Measurements from ENCODE around the gene ABCC9. TPM values are rescaled to one million over a fixed set of nuclear protein-coding genes. Genes with fewer than 3 reads are reported as not detected.

Gene ABCC9
- total RNA-seq, 2 donors from 2014 or later, result 0.69 to 5.0 TPM

DNA sequence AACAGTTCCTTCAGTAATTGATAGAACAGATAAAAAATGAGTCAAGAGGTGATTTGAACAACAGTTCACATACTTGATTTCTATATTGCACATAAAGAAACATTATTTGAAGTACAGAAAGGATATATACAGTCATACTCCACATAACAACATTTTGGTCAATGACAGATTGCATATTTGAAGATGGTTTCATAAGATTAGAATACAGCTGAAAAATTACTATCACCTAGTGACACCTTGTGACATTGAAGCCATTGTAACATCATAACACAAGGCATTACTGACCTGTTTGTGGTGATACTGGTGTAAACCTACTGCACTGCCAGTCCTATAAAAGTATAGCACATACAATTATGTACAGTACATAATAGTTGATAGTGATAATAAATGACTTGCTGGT, 43.1 kb upstream of the ABCC9 start:
- no peaks in the 10 kb centered on the region for H3K27me3 ChIP-seq
- no peaks in the 10 kb centered on the region for H3K9me3 ChIP-seq
- no peak overlapping the region for H3K4me3 ChIP-seq
- H3K4me1 ChIP-seq, result no peaks in the 10 kb centered on the region
- no peak overlapping the region for H3K27ac ChIP-seq
- no peak for DNase-seq
- intact Hi-C loops (cut with DNase I), result no loop called here
- TF ChIP-seq CTCF (IDR thresholded peaks at IDR 0.05), result no peak
- no peak overlapping the region for H3K9ac ChIP-seq (ENCODE audit: low read depth in 2 of 2, low read length in 2 of 2)
- H3K36me3 ChIP-seq, result no peaks in the 10 kb centered on the region

- Histone ChIP-seq H3K9ac (ENCODE audit: low read depth in 2 of 2, low read length in 2 of 2) (no peak overlapping the region), H3K4me1 (no peaks in the 10 kb centered on the region), H3K9me3 (no peaks in the 10 kb centered on the region), H3K4me3 (no peak overlapping the region), H3K27me3 (no peaks in the 10 kb centered on the region), H3K36me3 (no peaks in the 10 kb centered on the region), H3K27ac (no peak overlapping the region)
- DNase-seq, result no peak
- intact Hi-C loops (cut with DNase I), result no loop called here
- no peak for TF ChIP-seq CTCF (IDR thresholded peaks at IDR 0.05)
Measured at GRCh38 chr12:21983095-21983494, 41.9 kb upstream of the ABCC9 start.

- Histone ChIP-seq H3K4me3 (no peak overlapping the region), H3K27ac (no peak overlapping the region), H3K27me3 (no peaks in the 10 kb centered on the region), H3K36me3 (no peaks in the 10 kb centered on the region), H3K9ac (ENCODE audit: low read depth in 2 of 2, low read length in 2 of 2) (no peak overlapping the region), H3K9me3 (no peaks in the 10 kb centered on the region), H3K4me1 (no peaks in the 10 kb centered on the region)
- no peak for DNase-seq
- TF ChIP-seq CTCF (IDR thresholded peaks at IDR 0.05), result no peak
- intact Hi-C loops (cut with DNase I), result no loop called here
Measured at GRCh38 chr12:21980544-21980943, 39.3 kb upstream of the ABCC9 start.

DNA sequence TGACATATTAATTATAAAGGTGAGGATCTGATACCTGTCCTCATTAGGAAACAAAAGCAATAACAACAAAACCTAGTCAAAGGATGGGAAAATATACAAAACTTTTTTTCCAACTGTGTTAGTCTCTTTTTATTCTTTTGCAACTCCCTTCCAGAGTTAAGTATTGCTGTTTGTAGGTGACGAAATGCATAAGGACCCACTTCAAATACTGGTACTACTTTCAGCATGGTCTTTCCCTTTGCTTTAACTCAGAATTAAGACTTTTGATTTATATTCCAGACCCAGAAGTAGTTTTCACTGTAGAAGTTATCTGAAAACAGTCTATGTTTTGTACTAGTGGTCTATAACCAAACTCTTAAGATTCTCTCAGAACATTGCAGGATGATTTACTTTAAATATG, 34.1 kb upstream of the ABCC9 start:
- H3K4me3 ChIP-seq, result no peak overlapping the region
- H3K36me3 ChIP-seq, result no peaks in the 10 kb centered on the region
- no peaks in the 10 kb centered on the region for H3K9me3 ChIP-seq
- H3K27ac ChIP-seq, result no peak overlapping the region
- no peaks in the 10 kb centered on the region for H3K27me3 ChIP-seq
- TF ChIP-seq CTCF (IDR thresholded peaks at IDR 0.05), result no peak
- no peak for DNase-seq
- H3K9ac ChIP-seq (ENCODE audit: low read depth in 2 of 2, low read length in 2 of 2), result no peak overlapping the region
- H3K4me1 ChIP-seq, result no peaks in the 10 kb centered on the region
- intact Hi-C loops (cut with DNase I), result no loop called here

GRCh38 chr12:21973221-21973620, 32.0 kb upstream of the ABCC9 start:
- Histone ChIP-seq H3K4me3 (no peak overlapping the region), H3K4me1 (no peaks in the 10 kb centered on the region), H3K9ac (ENCODE audit: low read depth in 2 of 2, low read length in 2 of 2) (no peak overlapping the region), H3K36me3 (no peaks in the 10 kb centered on the region), H3K9me3 (no peaks in the 10 kb centered on the region), H3K27me3 (no peaks in the 10 kb centered on the region), H3K27ac (no peak overlapping the region)
- intact Hi-C loops (cut with DNase I), result no loop called here
- TF ChIP-seq CTCF (IDR thresholded peaks at IDR 0.05), result no peak
- no peak for DNase-seq

DNA sequence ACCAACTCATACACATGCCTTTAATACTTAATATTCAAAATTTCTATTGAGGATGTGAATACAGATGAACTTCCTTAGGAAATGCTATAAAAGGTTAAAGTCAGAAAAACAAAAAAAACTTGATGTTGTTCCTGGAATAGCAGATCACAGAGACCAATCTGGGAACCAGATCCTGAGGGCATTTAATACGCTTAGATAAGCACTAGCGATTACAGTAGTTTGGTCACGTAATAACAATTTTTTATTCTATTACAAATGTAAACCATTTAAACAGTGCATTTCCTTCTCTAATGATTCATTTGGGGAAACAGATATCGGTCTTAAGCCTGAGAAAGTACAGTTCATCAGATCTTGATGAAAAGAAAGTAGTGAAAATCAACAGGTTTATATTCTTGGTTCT, 30.8 kb upstream of the ABCC9 start:
- intact Hi-C loops (cut with DNase I), result no loop called here
- Histone ChIP-seq H3K9ac (ENCODE audit: low read depth in 2 of 2, low read length in 2 of 2) (no peak overlapping the region), H3K4me1 (no peaks in the 10 kb centered on the region), H3K4me3 (no peak overlapping the region), H3K27ac (no peak overlapping the region), H3K27me3 (no peaks in the 10 kb centered on the region), H3K36me3 (no peaks in the 10 kb centered on the region), H3K9me3 (no peaks in the 10 kb centered on the region)
- DNase-seq, result no peak
- no peak for TF ChIP-seq CTCF (IDR thresholded peaks at IDR 0.05)

Measured in colonic mucosa (tissue), 4 donors.